H1 (cell line): Measurements from ENCODE around the gene EPB41L1. TPM values are rescaled to one million over a fixed set of nuclear protein-coding genes. Genes with fewer than 3 reads are reported as not detected.

Experiments
- CTCF ChIA-PET: fragments of 300-600 bp; sonication (Branson Sonifier 250); formaldehyde crosslinking; loops from one replicate; lab custom pipeline; 2021; ENCODE audit not compliant: partially characterized antibody; lab: Charles Lee
- POLR2A ChIA-PET: fragments of 300-600 bp; sonication (Branson Sonifier 250); formaldehyde crosslinking; loops from one replicate; lab custom pipeline; 2021; ENCODE audit warnings: inconsistent platforms; ENCODE audit not compliant: partially characterized antibody; lab: Charles Lee
- DNase-seq, 2 experiments: peaks; one replicate each; pipeline versions ENCODE4 v3.0.0 to v3.0.0-alpha.2; 2010 to 2022; ENCODE audit warnings: low spot score in 2 of 2, low read depth in 1 of 2, mixed read lengths in 1 of 2
- FAIRE-seq: peaks from 2 replicates; lab custom pipeline; 2011; peaks lifted over from hg19 to GRCh38; lab: Jason Lieb, UNC
- H2AFZ ChIP-seq: 2 replicates; pipeline ENCODE4 v1.8.1; 2012; ENCODE audit warnings: low read length, inconsistent platforms
- H2AK5ac ChIP-seq: 2 replicates; pipeline ENCODE4 v1.6.1; 2013; ENCODE audit warnings: low read depth, low read length
- H2BK120ac ChIP-seq: replicated peaks from 2 replicates; pipeline ENCODE3; 2013; ENCODE audit warnings: low read depth, low read length, inconsistent platforms
- H2BK12ac ChIP-seq: 2 replicates; pipeline ENCODE4 v1.6.1; 2013; ENCODE audit warnings: low read depth, low read length
- H2BK15ac ChIP-seq: 2 replicates; pipeline ENCODE4 v1.6.1; 2013; ENCODE audit warnings: low read length
- H2BK20ac ChIP-seq: 2 replicates; pipeline ENCODE4 v1.6.1; 2013; ENCODE audit warnings: low read length
- H2BK5ac ChIP-seq: 2 replicates; pipeline ENCODE4 v1.6.1; 2013; ENCODE audit warnings: low read depth, low read length
- H3K14ac ChIP-seq: 2 replicates; pipeline ENCODE4 v1.6.1; 2013; ENCODE audit warnings: inconsistent platforms; ENCODE audit not compliant: insufficient read length
- H3K18ac ChIP-seq: 2 replicates; pipeline ENCODE4 v1.6.1; 2013; ENCODE audit warnings: low read length; ENCODE audit errors: extremely low read depth
- H3K23ac ChIP-seq: 2 replicates; pipeline ENCODE4 v1.6.1; 2013; ENCODE audit warnings: inconsistent platforms; ENCODE audit not compliant: insufficient read length
- H3K23me2 ChIP-seq: 2 replicates; pipeline ENCODE4 v1.6.1; 2013; ENCODE audit warnings: low read depth, low read length
- H3K27ac ChIP-seq: 2 replicates; pipeline ENCODE4 v1.6.1; 2011; ENCODE audit warnings: low read depth, low read length, inconsistent platforms
- H3K27me3 ChIP-seq, 4 experiments: replicated peaks in 1 of 4; 1 replicate in 1 of 4; 2 replicates in 3 of 4; pipeline versions ENCODE4 v1.6.1 to v1.8.1; 2011 to 2013; ENCODE audit warnings: low read length in 3 of 4, mild to moderate bottlenecking in 3 of 4, inconsistent platforms in 2 of 4, mixed read lengths in 2 of 4, moderate library complexity in 1 of 4; ENCODE audit not compliant: control insufficient read depth in 3 of 4, insufficient read depth in 3 of 4; ENCODE audit errors: extremely low read depth in 1 of 4
- H3K36me3 ChIP-seq, 4 experiments: 2 replicates each; pipeline versions ENCODE4 v1.6.1 to v1.8.1; 2011 to 2013; ENCODE audit warnings: mild to moderate bottlenecking in 4 of 4, low read length in 3 of 4, moderate library complexity in 2 of 4, control low read depth in 1 of 4, inconsistent platforms in 1 of 4; ENCODE audit not compliant: insufficient read depth in 4 of 4, control insufficient read depth in 2 of 4
- H3K4ac ChIP-seq: replicated peaks from 2 replicates; pipeline ENCODE3; 2013; ENCODE audit warnings: low read length, low read depth, mixed read lengths, inconsistent platforms; ENCODE audit not compliant: insufficient read length
- H3K4me1 ChIP-seq, 4 experiments: replicated peaks in 1 of 4; 1 replicate in 1 of 4; 2 replicates in 3 of 4; pipeline versions ENCODE4 v1.6.1 to v1.8.1; 2011 to 2013; ENCODE audit warnings: low read length in 3 of 4, inconsistent platforms in 2 of 4, mixed read lengths in 1 of 4; ENCODE audit not compliant: insufficient read depth in 4 of 4, control insufficient read depth in 3 of 4
- H3K4me2 ChIP-seq, 2 experiments: 2 replicates each; pipeline versions ENCODE4 v1.6.1 to v1.8.1; 2011 to 2013; ENCODE audit warnings: low read depth in 2 of 2, low read length in 2 of 2, control low read depth in 1 of 2, inconsistent platforms in 1 of 2, mild to moderate bottlenecking in 1 of 2; ENCODE audit not compliant: insufficient read depth in 1 of 2
- H3K4me3 ChIP-seq, 4 experiments: fragments of 200-600, 300-600 bp in 1 of 4; sonication (generic), shearing (Covaris generic), sonication (Bioruptor Twin) in 1 of 4; 2 replicates each; pipeline versions ENCODE4 v1.5.1 to v1.8.1; 2011 to 2016; ENCODE audit warnings: low read length in 4 of 4, low read depth in 3 of 4, control low read depth in 2 of 4, inconsistent platforms in 2 of 4, mild to moderate bottlenecking in 2 of 4, mixed read lengths in 1 of 4, moderate library complexity in 1 of 4; ENCODE audit not compliant: insufficient read depth in 2 of 4; ENCODE audit errors: extremely low read depth in 1 of 4
- H3K56ac ChIP-seq: replicated peaks from 2 replicates; pipeline ENCODE3; 2013; ENCODE audit warnings: low read depth, mild to moderate bottlenecking, mixed read lengths, low read length, inconsistent platforms; ENCODE audit not compliant: insufficient read length
- H3K79me1 ChIP-seq: 2 replicates; pipeline ENCODE4 v1.6.1; 2013; ENCODE audit warnings: low read depth, low read length, control low read depth
- H3K79me2 ChIP-seq, 2 experiments: 2 replicates each; pipeline versions ENCODE4 v1.6.1 to v1.8.1; 2012 to 2013; ENCODE audit warnings: low read length in 2 of 2, mild to moderate bottlenecking in 2 of 2, inconsistent platforms in 1 of 2; ENCODE audit not compliant: insufficient read depth in 2 of 2, control insufficient read depth in 1 of 2
- H3K9ac ChIP-seq, 4 experiments: replicated peaks in 1 of 4; 1 replicate in 1 of 4; 2 replicates in 3 of 4; pipeline versions ENCODE4 v1.6.1 to v1.8.1; 2011 to 2013; ENCODE audit warnings: low read depth in 3 of 4, low read length in 3 of 4, control low read depth in 2 of 4, mild to moderate bottlenecking in 2 of 4, moderate library complexity in 2 of 4, inconsistent platforms in 1 of 4; ENCODE audit errors: extremely low read depth in 1 of 4
- H3K9me3 ChIP-seq, 2 experiments: 2 replicates each; pipeline versions ENCODE4 v1.6.1 to v1.8.1; 2012 to 2013; ENCODE audit warnings: mild to moderate bottlenecking in 2 of 2, moderate library complexity in 2 of 2, control low read depth in 1 of 2, inconsistent platforms in 1 of 2, low read depth in 1 of 2, low read length in 1 of 2, mixed read lengths in 1 of 2; ENCODE audit not compliant: insufficient read depth in 2 of 2
- H4K20me1 ChIP-seq, 2 experiments: replicated peaks in 1 of 2; 2 replicates each; pipeline versions ENCODE3 to v1.8.1; 2011 to 2013; ENCODE audit warnings: inconsistent platforms in 2 of 2, low read length in 2 of 2, mild to moderate bottlenecking in 1 of 2; ENCODE audit not compliant: insufficient read depth in 2 of 2, control insufficient read depth in 1 of 2
- H4K5ac ChIP-seq: 2 replicates; pipeline ENCODE4 v1.6.1; 2013; ENCODE audit warnings: low read length, low read depth, mixed read lengths, inconsistent platforms; ENCODE audit not compliant: insufficient read length
- H4K8ac ChIP-seq: 2 replicates; pipeline ENCODE4 v1.8.0; 2013; ENCODE audit warnings: mild to moderate bottlenecking, moderate library complexity, low read length, inconsistent platforms; ENCODE audit not compliant: insufficient read depth; ENCODE audit errors: extremely low read depth
- H4K91ac ChIP-seq: replicated peaks from 2 replicates; pipeline ENCODE3; 2013; ENCODE audit warnings: low read length, mixed read lengths, inconsistent platforms; ENCODE audit not compliant: insufficient read length
- BCL11A ChIP-seq, 2 experiments: IDR thresholded peaks; one replicate each; pipeline ENCODE4 v1.6.1; 2011; ENCODE audit warnings: low read depth in 2 of 2, low read length in 2 of 2, mild to moderate bottlenecking in 2 of 2
- NRF1 ChIP-seq: IDR thresholded peaks from 2 replicates; pipeline ENCODE4 v1.6.1; 2011; ENCODE audit warnings: mild to moderate bottlenecking, low read depth, low read length, improper control_type of control experiment
- ZNF274 ChIP-seq: IDR thresholded peaks from 2 replicates; pipeline ENCODE4 v1.7.0; 2012; ENCODE audit warnings: low read length, borderline replicate concordance; ENCODE audit errors: extremely low read depth
- WGBS, 2 experiments: shearing (Covaris generic) in 1 of 2; methylation state at CpG; one replicate each; pipeline versions ENCODE4 v1.1.6 to v1.1.7; 2013 to 2015; ENCODE audit warnings: low lambda C conversion rate in 2 of 2, mixed read lengths in 2 of 2, inconsistent platforms in 1 of 2, low coverage in 1 of 2, missing lambda C conversion rate in 1 of 2; ENCODE audit not compliant: insufficient replicate concordance in 2 of 2, insufficient coverage in 1 of 2, insufficient read length in 1 of 2; ENCODE audit errors: extremely low coverage in 1 of 2, missing lambda C conversion rate in 1 of 2; 5-methylcytosine and 5-hydroxymethylcytosine counted together
- polyA plus RNA-seq, 7 experiments: library from polyadenylated mRNA; depleted of rRNA in 3 of 7; stranded (reverse) in 5 of 7; unstranded in 2 of 7; fragments of >200 nt in 5 of 7; fragments of 200-250 nt in 2 of 7; gene quantifications; 1 replicate in 5 of 7; 2 replicates in 1 of 7; 4 replicates in 1 of 7; pipeline versions ENCODE4 v1.2.1 to v1.2.3, GENCODE V29; 2011 to 2013; ENCODE audit warnings: missing spikeins in 2 of 7, mixed read lengths in 2 of 7
- total RNA-seq: library from RNA; stranded (reverse); fragmentation: NEBNext Ultra II Directional; extraction: Animal tissue kit (Norgen Biotek cat#: 25700); gene quantifications from 2 replicates; pipeline ENCODE4 v1.2.1, GENCODE V29; 2021

EPB41L1 gene
- total and polyA plus RNA-seq, 2 of the 8 experiments (the other 6 are each of a cell fraction or from before 2014, with no cell fraction given) = 14.8 to 36.0 TPM

DNA sequence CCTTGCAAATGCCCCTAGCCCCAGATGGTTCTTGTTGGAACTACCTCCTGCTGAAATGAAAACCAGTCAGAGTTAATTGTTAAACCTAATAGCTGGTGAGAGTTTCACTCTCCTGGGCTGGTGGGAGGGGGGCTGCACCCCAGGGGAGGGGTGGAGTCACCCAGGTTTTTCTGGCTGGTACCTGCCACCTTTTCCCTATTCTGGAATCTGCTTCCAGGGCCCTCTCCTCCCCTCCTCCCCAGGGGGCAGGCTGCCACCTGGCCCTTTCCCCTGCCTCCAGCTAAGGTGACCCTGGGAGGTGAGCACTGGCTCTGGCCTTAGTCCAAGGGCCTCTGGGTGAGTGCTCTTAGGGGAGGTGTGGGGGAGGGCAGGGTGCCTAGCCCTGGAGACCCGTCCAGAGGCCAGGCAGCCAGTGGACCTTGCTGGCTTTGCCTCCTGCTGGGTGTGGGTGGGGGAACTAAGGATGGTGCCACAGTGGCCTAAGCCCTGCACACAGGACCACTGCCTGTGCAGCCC, 48.8 kb upstream of the EPB41L1 start:
- Histone ChIP-seq H2AK5ac (no peak overlapping the region), H4K8ac (no peak overlapping the region), H3K18ac (no peak overlapping the region), H2BK12ac (no peak overlapping the region), H2BK15ac (no peak overlapping the region), H3K9ac (no peak overlapping the region), H3K23me2 (no peaks in the 10 kb centered on the region; the same call in 1 of the 2 replicates), H3K27ac (no peak overlapping the region), H3K4ac (no peak overlapping the region), H3K4me2 (no peak overlapping the region), H3K27me3 (peaks cover 0 to 15% (median 11%) of the 10 kb centered on the region in 4 experiments; a peak in 6 of 7 replicates), H3K4me1 (peaks cover 0 to 5% (median 1%) of the 10 kb centered on the region in 4 experiments; a peak in 2 of 7 replicates), H3K79me2 (no peaks in the 10 kb centered on the region), H3K56ac (no peak overlapping the region), H2AFZ (no peak overlapping the region), H4K91ac (no peak overlapping the region), H4K20me1 (peaks cover 0 to 2% of the 10 kb centered on the region in 2 experiments), H3K23ac (no peak overlapping the region), H3K79me1 (no peaks in the 10 kb centered on the region), H3K4me3 (no peak overlapping the region), H3K14ac (no peak overlapping the region), H3K36me3 (no peaks in the 10 kb centered on the region), H3K9me3 (no peaks in the 10 kb centered on the region), H4K5ac (no peak overlapping the region), H2BK5ac (no peak overlapping the region), H2BK120ac (no peak overlapping the region), H2BK20ac (no peak overlapping the region)
- FAIRE-seq (no peak), DNase-seq (no peak)
- WGBS, 2 experiments = no CpG with 5 or more reads among the region's 1 CpG
- POLR2A ChIA-PET = interaction anchor here (1.6 kb wide), 1 partner anchor 8 kb away, joined by 3 read pairs; no protein-coding TSS in a partner anchor
- CTCF ChIA-PET = interaction anchor here (3.3 kb wide), 1 partner anchor 114 kb away, joined by 14 read pairs; no protein-coding TSS in a partner anchor
- no peak for TF ChIP-seq BCL11A (IDR thresholded peaks at IDR 0.05; ENCODE audit: low read depth in 2 of 2, low read length in 2 of 2)
- TF ChIP-seq NRF1 = no peak
- no peak for TF ChIP-seq ZNF274
